Liver (tissue), 9 donors: Measurements from ENCODE around the gene STK24. TPM values are rescaled to one million over a fixed set of nuclear protein-coding genes. Genes with fewer than 3 reads are reported as not detected.
A peak's percentile ranks its signal among the peaks of the same experiment; 100 is the strongest.

Experiments
- DNase-seq: peaks from one replicate; pipeline ENCODE4 v3.0.0-alpha.2; 2017; ENCODE audit warnings: low spot score
- H3K27ac ChIP-seq, 2 donors: one replicate each; pipeline ENCODE4 v1.7.0; 2013; ENCODE audit warnings: inconsistent platforms in 2 of 2, low read length in 2 of 2, control low read depth in 1 of 2, low read depth in 1 of 2, mild to moderate bottlenecking in 1 of 2
- H3K27me3 ChIP-seq, 4 donors: one replicate each; pipeline versions ENCODE4 v1.6.1 to v1.7.0; 2013; ENCODE audit warnings: low read length in 3 of 4, inconsistent platforms in 1 of 4, mild to moderate bottlenecking in 1 of 4, moderate library complexity in 1 of 4; ENCODE audit not compliant: control insufficient read depth in 4 of 4, insufficient read depth in 4 of 4
- H3K36me3 ChIP-seq, 4 donors: one replicate each; pipeline versions ENCODE4 v1.6.1 to v1.7.0; 2013; ENCODE audit warnings: low read length in 3 of 4, mild to moderate bottlenecking in 3 of 4, low read depth in 1 of 4, moderate library complexity in 1 of 4; ENCODE audit not compliant: control insufficient read depth in 4 of 4, insufficient read depth in 3 of 4
- H3K4me1 ChIP-seq, 4 donors: one replicate each; pipeline versions ENCODE4 v1.6.1 to v1.7.0; 2013; ENCODE audit warnings: low read length in 3 of 4, mild to moderate bottlenecking in 3 of 4, moderate library complexity in 1 of 4; ENCODE audit not compliant: control insufficient read depth in 4 of 4, insufficient read depth in 4 of 4
- H3K4me3 ChIP-seq, 3 donors: one replicate each; pipeline versions ENCODE4 v1.6.1 to v1.7.0; 2013; ENCODE audit warnings: low read length in 3 of 3, control low read depth in 1 of 3, low read depth in 1 of 3, mild to moderate bottlenecking in 1 of 3
- H3K9ac ChIP-seq, 2 donors: one replicate each; pipeline ENCODE4 v1.7.0; 2013; ENCODE audit warnings: low read length in 2 of 2, mild to moderate bottlenecking in 2 of 2, moderate library complexity in 2 of 2, control low read depth in 1 of 2, low read depth in 1 of 2
- H3K9me3 ChIP-seq, 4 donors: one replicate each; pipeline versions ENCODE4 v1.6.1 to v1.7.0; 2013; ENCODE audit warnings: low read length in 3 of 4; ENCODE audit not compliant: control insufficient read depth in 4 of 4
- ATF3 ChIP-seq: IDR thresholded peaks from 2 replicates; pipeline ENCODE4 v1.6.1; 2016; ENCODE audit warnings: antibody characterized with exemption
- EGR1 ChIP-seq, 2 donors: IDR thresholded peaks; 2 replicates each; pipeline ENCODE4 v1.6.1; 2016 to 2018; ENCODE audit warnings: antibody characterized with exemption in 2 of 2, low read depth in 2 of 2
- FOXA1 ChIP-seq: IDR thresholded peaks from 2 replicates; pipeline ENCODE4 v1.6.1; 2016; ENCODE audit warnings: antibody characterized with exemption
- FOXA2 ChIP-seq: IDR thresholded peaks from 2 replicates; pipeline ENCODE4 v1.6.1; 2016; ENCODE audit warnings: antibody characterized with exemption
- GABPA ChIP-seq, 2 donors: IDR thresholded peaks in 1 of 2; conservative IDR thresholded peaks in 1 of 2; 2 replicates each; pipeline ENCODE4 v1.6.1; 2016; ENCODE audit warnings: antibody characterized with exemption in 2 of 2, mild to moderate bottlenecking in 1 of 2, moderate library complexity in 1 of 2
- HNF4A ChIP-seq, 2 donors: conservative IDR thresholded peaks; 2 replicates each; pipeline ENCODE4 v1.6.1; 2016; ENCODE audit warnings: antibody characterized with exemption in 2 of 2, mild to moderate bottlenecking in 2 of 2
- HNF4G ChIP-seq: IDR thresholded peaks from 2 replicates; pipeline ENCODE4 v1.6.1; 2016; ENCODE audit warnings: antibody characterized with exemption
- JUND ChIP-seq, 2 donors: IDR thresholded peaks; 2 replicates each; pipeline ENCODE4 v1.6.1; 2016; ENCODE audit warnings: antibody characterized with exemption in 2 of 2
- NR2F2 ChIP-seq: IDR thresholded peaks from 2 replicates; pipeline ENCODE4 v1.6.1; 2016; ENCODE audit warnings: antibody characterized with exemption
- RAD21 ChIP-seq, 2 donors: IDR thresholded peaks; 2 replicates each; pipeline ENCODE4 v1.6.1; 2016; ENCODE audit warnings: antibody characterized with exemption in 2 of 2, mild to moderate bottlenecking in 2 of 2
- RXRA ChIP-seq, 2 donors: IDR thresholded peaks; 2 replicates each; pipeline ENCODE4 v1.6.1; 2017 to 2018; ENCODE audit warnings: antibody characterized with exemption in 2 of 2, mild to moderate bottlenecking in 1 of 2
- SP1 ChIP-seq: IDR thresholded peaks from 2 replicates; pipeline ENCODE4 v1.6.1; 2018; ENCODE audit warnings: antibody characterized with exemption, mild to moderate bottlenecking
- TAF1 ChIP-seq: conservative IDR thresholded peaks from 2 replicates; pipeline ENCODE4 v1.6.1; 2016; ENCODE audit warnings: antibody characterized with exemption, mild to moderate bottlenecking
- YY1 ChIP-seq: IDR thresholded peaks from 2 replicates; pipeline ENCODE4 v1.6.1; 2016; ENCODE audit warnings: antibody characterized with exemption, mild to moderate bottlenecking
- WGBS: extraction: QIAGEN DNeasy Blood & Tissue Kit; methylation state at CpG from one replicate; pipeline ENCODE4 v1.1.7; 2013; 5-methylcytosine and 5-hydroxymethylcytosine counted together
- polyA plus RNA-seq, 2 donors: library from polyadenylated mRNA; stranded (reverse) in 1 of 2; unstranded in 1 of 2; fragments of 200-250 nt in 1 of 2; fragments of >200 nt in 1 of 2; fragmentation: Nextera tagmentation in 1 of 2; extraction: Ambion mirVana in 1 of 2; gene quantifications; one replicate each; pipeline versions ENCODE4 v1.2.1 to v1.2.3, GENCODE V29; 2013 to 2015
- total RNA-seq, 2 donors: library from RNA; depleted of rRNA; stranded (reverse); fragments of >200 nt; gene quantifications; one replicate each; pipeline ENCODE4 v1.2.3, GENCODE V29; 2014
- TF ChIP-seq, protein P1 (sequence below): fragments of 150-350 bp; IDR thresholded peaks from 2 replicates; pipeline ENCODE4 v1.5.1; 2017; ENCODE audit warnings: improper control_type of control experiment, low read depth, low read length; ENCODE audit not compliant: missing input control
- TF ChIP-seq, protein P2 (sequence below): IDR thresholded peaks from 2 replicates; pipeline ENCODE4 v1.6.1; 2016; ENCODE audit warnings: antibody characterized with exemption
- TF ChIP-seq, protein P3 (sequence below): IDR thresholded peaks from 2 replicates; pipeline ENCODE4 v1.6.1; 2016; ENCODE audit warnings: antibody characterized with exemption
- donor health status: healthy.
- donor health status: healthy.
- donor health status: healthy.
- donor health status: healthy.
- donor health status: healthy.

STK24 gene
- total and polyA plus RNA-seq, 4 donors: 6.4 to 43.3 (median 14.9) TPM

GRCh38 chr13:98556968-98557631, 19.8 kb downstream of the STK24 start:
- Histone ChIP-seq H3K9me3 (no peaks in the 10 kb centered on the region), H3K27ac (no peak overlapping the region), H3K4me1 (peaks cover 2 to 27% (median 8%) of the 10 kb centered on the region in 4 donors), H3K27me3 (no peaks in the 10 kb centered on the region), H3K4me3 (no peak overlapping the region), H3K9ac (no peak overlapping the region), H3K36me3 (no peaks in the 10 kb centered on the region)
- DNase-seq: no peak
- TF ChIP-seq HNF4A (conservative IDR thresholded peaks at IDR 0.05): no peak
- TF ChIP-seq RAD21 (IDR thresholded peaks at IDR 0.05): peak; percentile 35 to 69
- no peak for TF ChIP-seq TAF1
- no peak for TF ChIP-seq EGR1 (IDR thresholded peaks at IDR 0.05; ENCODE audit: low read depth in 2 of 2)
- TF ChIP-seq, protein P1, sequence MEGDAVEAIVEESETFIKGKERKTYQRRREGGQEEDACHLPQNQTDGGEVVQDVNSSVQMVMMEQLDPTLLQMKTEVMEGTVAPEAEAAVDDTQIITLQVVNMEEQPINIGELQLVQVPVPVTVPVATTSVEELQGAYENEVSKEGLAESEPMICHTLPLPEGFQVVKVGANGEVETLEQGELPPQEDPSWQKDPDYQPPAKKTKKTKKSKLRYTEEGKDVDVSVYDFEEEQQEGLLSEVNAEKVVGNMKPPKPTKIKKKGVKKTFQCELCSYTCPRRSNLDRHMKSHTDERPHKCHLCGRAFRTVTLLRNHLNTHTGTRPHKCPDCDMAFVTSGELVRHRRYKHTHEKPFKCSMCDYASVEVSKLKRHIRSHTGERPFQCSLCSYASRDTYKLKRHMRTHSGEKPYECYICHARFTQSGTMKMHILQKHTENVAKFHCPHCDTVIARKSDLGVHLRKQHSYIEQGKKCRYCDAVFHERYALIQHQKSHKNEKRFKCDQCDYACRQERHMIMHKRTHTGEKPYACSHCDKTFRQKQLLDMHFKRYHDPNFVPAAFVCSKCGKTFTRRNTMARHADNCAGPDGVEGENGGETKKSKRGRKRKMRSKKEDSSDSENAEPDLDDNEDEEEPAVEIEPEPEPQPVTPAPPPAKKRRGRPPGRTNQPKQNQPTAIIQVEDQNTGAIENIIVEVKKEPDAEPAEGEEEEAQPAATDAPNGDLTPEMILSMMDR: peak; percentile 22
- no peak for TF ChIP-seq JUND (IDR thresholded peaks at IDR 0.05)
- TF ChIP-seq ATF3: no peak
- TF ChIP-seq SP1: no peak
- no peak for TF ChIP-seq YY1
- TF ChIP-seq, protein P2, sequence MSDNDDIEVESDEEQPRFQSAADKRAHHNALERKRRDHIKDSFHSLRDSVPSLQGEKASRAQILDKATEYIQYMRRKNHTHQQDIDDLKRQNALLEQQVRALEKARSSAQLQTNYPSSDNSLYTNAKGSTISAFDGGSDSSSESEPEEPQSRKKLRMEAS: no peak
- TF ChIP-seq GABPA (IDR thresholded peaks at IDR 0.05 in 1 of 2, conservative IDR thresholded peaks at IDR 0.05 in 1 of 2): no peak
- no peak for TF ChIP-seq RXRA (IDR thresholded peaks at IDR 0.05)
- TF ChIP-seq, protein P3, sequence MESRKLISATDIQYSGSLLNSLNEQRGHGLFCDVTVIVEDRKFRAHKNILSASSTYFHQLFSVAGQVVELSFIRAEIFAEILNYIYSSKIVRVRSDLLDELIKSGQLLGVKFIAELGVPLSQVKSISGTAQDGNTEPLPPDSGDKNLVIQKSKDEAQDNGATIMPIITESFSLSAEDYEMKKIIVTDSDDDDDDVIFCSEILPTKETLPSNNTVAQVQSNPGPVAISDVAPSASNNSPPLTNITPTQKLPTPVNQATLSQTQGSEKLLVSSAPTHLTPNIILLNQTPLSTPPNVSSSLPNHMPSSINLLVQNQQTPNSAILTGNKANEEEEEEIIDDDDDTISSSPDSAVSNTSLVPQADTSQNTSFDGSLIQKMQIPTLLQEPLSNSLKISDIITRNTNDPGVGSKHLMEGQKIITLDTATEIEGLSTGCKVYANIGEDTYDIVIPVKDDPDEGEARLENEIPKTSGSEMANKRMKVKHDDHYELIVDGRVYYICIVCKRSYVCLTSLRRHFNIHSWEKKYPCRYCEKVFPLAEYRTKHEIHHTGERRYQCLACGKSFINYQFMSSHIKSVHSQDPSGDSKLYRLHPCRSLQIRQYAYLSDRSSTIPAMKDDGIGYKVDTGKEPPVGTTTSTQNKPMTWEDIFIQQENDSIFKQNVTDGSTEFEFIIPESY: no peak
- 86% methylated on average over 10 of the region's 10 CpGs for WGBS

DNA sequence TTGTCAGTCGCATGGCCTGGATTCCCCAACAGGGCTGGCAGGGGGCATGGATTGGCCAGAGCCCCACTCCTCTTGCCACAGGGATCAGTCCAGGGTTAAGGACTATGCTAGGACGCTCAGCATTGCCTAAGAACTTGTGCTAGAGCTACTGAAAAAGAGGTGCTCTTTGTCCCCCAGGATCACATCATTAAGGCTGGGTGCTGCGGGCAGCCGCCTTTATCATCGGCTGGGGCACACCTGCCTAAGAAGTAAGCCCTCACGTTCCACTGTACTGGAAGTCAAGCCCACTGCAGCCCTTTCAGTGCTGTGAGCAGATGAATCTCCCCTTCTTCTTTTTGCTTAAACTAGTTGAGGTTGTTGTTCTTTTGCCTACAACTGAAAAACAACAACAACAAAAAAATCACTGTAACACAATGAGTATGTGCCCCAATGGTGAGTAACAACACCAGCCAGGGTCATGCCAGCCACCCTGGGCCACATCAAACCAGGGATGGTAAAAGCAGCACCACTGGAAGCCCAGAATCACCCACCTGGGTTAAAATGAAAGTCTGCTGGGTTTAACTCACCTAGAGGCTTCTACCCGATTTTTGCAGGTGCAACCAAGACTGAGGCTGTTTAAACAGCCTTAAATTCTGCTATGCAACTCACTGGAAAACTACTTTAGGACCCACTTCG, 20.6 kb downstream of the STK24 start:
- Histone ChIP-seq H3K9me3 (no peaks in the 10 kb centered on the region), H3K4me3 (no peak overlapping the region), H3K27me3 (no peaks in the 10 kb centered on the region), H3K36me3 (no peaks in the 10 kb centered on the region), H3K27ac (no peak overlapping the region), H3K4me1 (peaks cover 2 to 27% (median 8%) of the 10 kb centered on the region in 4 donors), H3K9ac (no peak overlapping the region)
- no peak for DNase-seq
- 84% methylated on average over 8 of the region's 8 CpGs for WGBS
- TF ChIP-seq TAF1 (no peak), SP1 (no peak), HNF4A (conservative IDR thresholded peaks at IDR 0.05) (no peak), ATF3 (no peak), HNF4G (no peak), FOXA2 (no peak), FOXA1 (no peak), NR2F2 (no peak), JUND (IDR thresholded peaks at IDR 0.05) (no peak), YY1 (no peak), EGR1 (IDR thresholded peaks at IDR 0.05; ENCODE audit: low read depth in 2 of 2) (no peak), RXRA (IDR thresholded peaks at IDR 0.05) (no peak), GABPA (IDR thresholded peaks at IDR 0.05 in 1 of 2, conservative IDR thresholded peaks at IDR 0.05 in 1 of 2) (no peak), RAD21 (IDR thresholded peaks at IDR 0.05) (no peak)
- TF ChIP-seq, protein P2: no peak
- TF ChIP-seq, protein P1: no peak
- TF ChIP-seq, protein P3: no peak
